Activated naive CD4-positive, alpha-beta T cell treated with anti-CD3 and anti-CD28 coated beads, Interleukin-2, amount 10 ng/mL, durations not matched to agents 7 days and 5 days (primary cell): ENCODE measurements around the gene MYO10.
A peak's percentile ranks its signal among the peaks of the same experiment; 100 is the strongest.

ENCODE experiments used
- CTCF ChIA-PET: fragments of 350-600 bp; sonication (Branson Sonifier 250); formaldehyde crosslinking; loops from one replicate; lab custom pipeline; 2021; ENCODE audit warnings: antibody characterized with exemption; lab: Charles Lee
- DNase-seq: peaks from one replicate; pipeline ENCODE4 v3.0.0-alpha.2; 2020
- H3K27ac Mint-ChIP-seq: one replicate; pipeline ENCODE4 v1.8.0; 2021; ENCODE audit warnings: mild to moderate bottlenecking, moderate library complexity, mixed read lengths
- H3K27me3 Mint-ChIP-seq: one replicate; pipeline ENCODE4 v1.8.0; 2021; ENCODE audit warnings: mild to moderate bottlenecking, mixed read lengths
- H3K36me3 Mint-ChIP-seq: one replicate; pipeline ENCODE4 v1.8.0; 2021; ENCODE audit warnings: mixed read lengths
- H3K4me1 Mint-ChIP-seq: one replicate; pipeline ENCODE4 v1.8.0; 2021; ENCODE audit warnings: mixed read lengths
- H3K4me3 Mint-ChIP-seq: one replicate; pipeline ENCODE4 v1.8.0; 2021; ENCODE audit warnings: mild to moderate bottlenecking, moderate library complexity, mixed read lengths
- H3K9me3 Mint-ChIP-seq: one replicate; pipeline ENCODE4 v1.8.0; 2021; ENCODE audit warnings: mixed read lengths

Gene MYO10

GRCh38 chr5:16932401-16932800 is 3.7 kb downstream of the MYO10 start:
- H3K9me3 Mint-ChIP-seq = peaks cover 2% of the 10 kb centered on the region
- no peak overlapping the region for H3K4me3 Mint-ChIP-seq
- no peaks in the 10 kb centered on the region for H3K36me3 Mint-ChIP-seq
- H3K27ac Mint-ChIP-seq = no peak overlapping the region
- DNase-seq = no peak
- H3K27me3 Mint-ChIP-seq = peaks cover 41% of the 10 kb centered on the region
- H3K4me1 Mint-ChIP-seq = peaks cover 13% of the 10 kb centered on the region
- CTCF ChIA-PET = interaction anchor here (2.1 kb wide), 1 partner anchor 257 kb away, joined by 8 read pairs; no protein-coding TSS in a partner anchor

GRCh38 chr5:16931334-16932110 is 4.6 kb downstream of the MYO10 start:
- Mint-ChIP-seq H3K27me3 (peaks cover 32% of the 10 kb centered on the region), H3K9me3 (peaks cover 2% of the 10 kb centered on the region), H3K4me1 (peaks cover 11% of the 10 kb centered on the region), H3K4me3 (no peak overlapping the region), H3K36me3 (no peaks in the 10 kb centered on the region), H3K27ac (no peak overlapping the region)
- CTCF ChIA-PET = interaction anchor here (2.1 kb wide), 1 partner anchor 258 kb away, joined by 8 read pairs; no protein-coding TSS in a partner anchor
- DNase-seq = no peak

- Mint-ChIP-seq H3K4me3 (no peak overlapping the region), H3K27me3 (peaks cover 22% of the 10 kb centered on the region), H3K36me3 (no peaks in the 10 kb centered on the region), H3K27ac (no peak overlapping the region), H3K9me3 (peaks cover 2% of the 10 kb centered on the region), H3K4me1 (peaks cover 7% of the 10 kb centered on the region)
- CTCF ChIA-PET = no interaction called here
- DNase-seq = no peak
Observed at GRCh38 chr5:16930496-16930895, 5.6 kb downstream of the MYO10 start.

- Mint-ChIP-seq H3K27ac (no peak overlapping the region), H3K36me3 (no peaks in the 10 kb centered on the region), H3K4me3 (no peak overlapping the region), H3K4me1 (peaks cover 2% of the 10 kb centered on the region), H3K9me3 (peaks cover 2% of the 10 kb centered on the region), H3K27me3 (peaks cover 16% of the 10 kb centered on the region)
- CTCF ChIA-PET = no interaction called here
- no peak for DNase-seq
Observed at GRCh38 chr5:16929831-16930230, 6.3 kb downstream of the MYO10 start.

GRCh38 chr5:16929347-16929746 is 6.7 kb downstream of the MYO10 start:
- Mint-ChIP-seq H3K27me3 (peaks cover 14% of the 10 kb centered on the region), H3K27ac (no peak overlapping the region), H3K4me1 (no peaks in the 10 kb centered on the region), H3K36me3 (no peaks in the 10 kb centered on the region), H3K4me3 (no peak overlapping the region), H3K9me3 (peaks cover 2% of the 10 kb centered on the region)
- DNase-seq = no peak
- CTCF ChIA-PET = no interaction called here

- no peaks in the 10 kb centered on the region for H3K36me3 Mint-ChIP-seq
- no peak for DNase-seq
- peaks cover 2% of the 10 kb centered on the region for H3K27me3 Mint-ChIP-seq
- no peak overlapping the region for H3K27ac Mint-ChIP-seq
- CTCF ChIA-PET = no interaction called here
- no peak overlapping the region for H3K4me3 Mint-ChIP-seq
- peaks cover 2% of the 10 kb centered on the region for H3K9me3 Mint-ChIP-seq
- no peaks in the 10 kb centered on the region for H3K4me1 Mint-ChIP-seq
Observed at GRCh38 chr5:16927613-16928012, 8.5 kb downstream of the MYO10 start.

GRCh38 chr5:16926417-16926816 is 9.7 kb downstream of the MYO10 start:
- Mint-ChIP-seq H3K27me3 (no peaks in the 10 kb centered on the region), H3K27ac (no peak overlapping the region), H3K4me1 (no peaks in the 10 kb centered on the region), H3K9me3 (peaks cover 2% of the 10 kb centered on the region), H3K4me3 (no peak overlapping the region), H3K36me3 (no peaks in the 10 kb centered on the region)
- CTCF ChIA-PET = no interaction called here
- DNase-seq = no peak

GRCh38 chr5:16924206-16924605 is 11.9 kb downstream of the MYO10 start:
- H3K9me3 Mint-ChIP-seq = peaks cover 2% of the 10 kb centered on the region

GRCh38 chr5:16922430-16922829 is 13.7 kb downstream of the MYO10 start:
- no peaks in the 10 kb centered on the region for H3K9me3 Mint-ChIP-seq
- H3K27me3 Mint-ChIP-seq = no peaks in the 10 kb centered on the region
- H3K4me3 Mint-ChIP-seq = no peak overlapping the region
- H3K4me1 Mint-ChIP-seq = no peaks in the 10 kb centered on the region
- no peaks in the 10 kb centered on the region for H3K36me3 Mint-ChIP-seq
- DNase-seq = no peak
- H3K27ac Mint-ChIP-seq = no peak overlapping the region
- CTCF ChIA-PET = interaction anchor here (0.7 kb wide), 1 partner anchor 15 kb away, joined by 3 read pairs; no protein-coding TSS in a partner anchor

More at GRCh38 chr5:16924206-16924605, 11.9 kb downstream of the MYO10 start:
- H3K27ac Mint-ChIP-seq = no peak overlapping the region
- CTCF ChIA-PET = no interaction called here
- no peak overlapping the region for H3K4me3 Mint-ChIP-seq
- no peaks in the 10 kb centered on the region for H3K4me1 Mint-ChIP-seq
- H3K36me3 Mint-ChIP-seq = no peaks in the 10 kb centered on the region
- no peaks in the 10 kb centered on the region for H3K27me3 Mint-ChIP-seq
- DNase-seq = no peak

GRCh38 chr5:16921211-16921610 is 14.9 kb downstream of the MYO10 start:
- CTCF ChIA-PET = no interaction called here
- Mint-ChIP-seq H3K27me3 (no peaks in the 10 kb centered on the region), H3K36me3 (no peaks in the 10 kb centered on the region), H3K4me3 (no peak overlapping the region), H3K27ac (no peak overlapping the region), H3K4me1 (no peaks in the 10 kb centered on the region), H3K9me3 (no peaks in the 10 kb centered on the region)
- DNase-seq = no peak

GRCh38 chr5:16920109-16920816 is 15.8 kb downstream of the MYO10 start:
- Mint-ChIP-seq H3K4me3 (no peak overlapping the region), H3K9me3 (no peaks in the 10 kb centered on the region), H3K27me3 (no peaks in the 10 kb centered on the region), H3K27ac (no peak overlapping the region), H3K36me3 (no peaks in the 10 kb centered on the region), H3K4me1 (no peaks in the 10 kb centered on the region)
- CTCF ChIA-PET = no interaction called here
- no peak for DNase-seq

GRCh38 chr5:16918891-16919671 is 17.0 kb downstream of the MYO10 start:
- Mint-ChIP-seq H3K9me3 (no peaks in the 10 kb centered on the region), H3K27ac (no peak overlapping the region), H3K36me3 (no peaks in the 10 kb centered on the region), H3K4me1 (no peaks in the 10 kb centered on the region), H3K27me3 (no peaks in the 10 kb centered on the region), H3K4me3 (no peak overlapping the region)
- no peak for DNase-seq
- CTCF ChIA-PET = no interaction called here

- CTCF ChIA-PET = no interaction called here
- Mint-ChIP-seq H3K9me3 (no peaks in the 10 kb centered on the region), H3K27me3 (no peaks in the 10 kb centered on the region)
Observed at GRCh38 chr5:16918156-16918555, 17.9 kb downstream of the MYO10 start.

GRCh38 chr5:16916262-16916878 is 19.7 kb downstream of the MYO10 start:
- DNase-seq = no peak
- Mint-ChIP-seq H3K27me3 (no peaks in the 10 kb centered on the region), H3K9me3 (no peaks in the 10 kb centered on the region), H3K4me1 (no peaks in the 10 kb centered on the region), H3K27ac (peak overlapping the region; percentile 19), H3K36me3 (no peaks in the 10 kb centered on the region), H3K4me3 (no peak overlapping the region)
- CTCF ChIA-PET = interaction anchor here (1.5 kb wide), 1 partner anchor 17 kb away, joined by 5 read pairs; no protein-coding TSS in a partner anchor

More at GRCh38 chr5:16918156-16918555, 17.9 kb downstream of the MYO10 start:
- DNase-seq = no peak
- H3K36me3 Mint-ChIP-seq = no peaks in the 10 kb centered on the region
- no peaks in the 10 kb centered on the region for H3K4me1 Mint-ChIP-seq
- H3K4me3 Mint-ChIP-seq = no peak overlapping the region
- no peak overlapping the region for H3K27ac Mint-ChIP-seq
